ENCODE data around the gene ZWINT. TPM values are rescaled to one million over a fixed set of nuclear protein-coding genes. Genes with fewer than 3 reads are reported as not detected.
A peak's percentile ranks its signal among the peaks of the same experiment; 100 is the strongest.

Gene ZWINT, protein sequence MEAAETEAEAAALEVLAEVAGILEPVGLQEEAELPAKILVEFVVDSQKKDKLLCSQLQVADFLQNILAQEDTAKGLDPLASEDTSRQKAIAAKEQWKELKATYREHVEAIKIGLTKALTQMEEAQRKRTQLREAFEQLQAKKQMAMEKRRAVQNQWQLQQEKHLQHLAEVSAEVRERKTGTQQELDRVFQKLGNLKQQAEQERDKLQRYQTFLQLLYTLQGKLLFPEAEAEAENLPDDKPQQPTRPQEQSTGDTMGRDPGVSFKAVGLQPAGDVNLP
- 3.1 and 5.5 TPM in 2 replicates for total RNA-seq
- polyA plus RNA-seq (2012) = 3.7 TPM

DNA sequence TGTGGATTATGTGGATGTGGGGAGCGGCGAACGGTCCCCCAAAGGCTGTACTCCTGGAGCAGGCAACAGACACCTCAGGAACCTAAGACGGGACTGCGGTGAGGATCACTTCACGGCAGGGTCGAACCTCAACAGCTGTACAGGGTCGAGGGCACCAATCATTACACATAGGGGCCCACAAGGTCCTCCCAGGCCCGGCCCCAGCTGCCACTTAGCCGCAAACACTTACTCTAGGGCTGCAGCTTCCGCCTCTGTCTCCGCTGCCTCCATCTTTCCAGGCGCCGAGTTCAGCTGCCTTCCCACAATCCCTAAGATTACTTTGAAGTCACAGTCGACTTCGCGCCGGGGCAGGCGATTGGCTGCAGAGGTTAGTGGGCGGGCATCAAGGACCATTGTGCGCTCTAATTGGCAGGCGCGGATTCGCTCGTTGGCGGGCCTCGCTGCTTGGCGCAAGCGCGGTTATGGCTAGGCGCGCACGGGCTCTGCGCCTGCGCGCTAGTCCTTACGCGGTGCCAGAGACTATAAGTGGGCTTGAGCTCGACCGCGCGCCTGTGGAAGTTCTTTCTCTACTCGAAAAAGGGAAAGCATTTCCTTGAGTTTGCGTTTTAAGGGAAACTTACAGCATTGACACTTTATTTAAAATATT lies at the start of gene ZWINT:
Gene ZWINT, minus strand, starts transcription at position 293 of the 646 bp plus-strand sequence. Its CDS starts 23 bp downstream, at position 270.
- DNase-seq (ENCODE audit: low read depth) = peak; percentile 97

GRCh38 chr10:56383806-56384205 lies 22.7 kb upstream of the ZWINT start:
- DNase-seq (ENCODE audit: low read depth) = no peak

GRCh38 chr10:56370217-56371113 lies 9.4 kb upstream of the ZWINT start:
- no peak for DNase-seq (ENCODE audit: low read depth)

- peak; percentile 1 for DNase-seq (ENCODE audit: low read depth)
Observed at GRCh38 chr10:56360583-56360966, 484 bp downstream of the ZWINT start.

GRCh38 chr10:56359837-56360236 lies 1.2 kb downstream of the ZWINT start:
- DNase-seq (ENCODE audit: low read depth) = no peak

- DNase-seq (ENCODE audit: low read depth) = no peak
Observed at GRCh38 chr10:56357018-56357417, 4.0 kb downstream of the ZWINT start.

GRCh38 chr10:56351909-56352630 lies 9.0 kb downstream of the ZWINT start:
- no peak for DNase-seq (ENCODE audit: low read depth)

DNA sequence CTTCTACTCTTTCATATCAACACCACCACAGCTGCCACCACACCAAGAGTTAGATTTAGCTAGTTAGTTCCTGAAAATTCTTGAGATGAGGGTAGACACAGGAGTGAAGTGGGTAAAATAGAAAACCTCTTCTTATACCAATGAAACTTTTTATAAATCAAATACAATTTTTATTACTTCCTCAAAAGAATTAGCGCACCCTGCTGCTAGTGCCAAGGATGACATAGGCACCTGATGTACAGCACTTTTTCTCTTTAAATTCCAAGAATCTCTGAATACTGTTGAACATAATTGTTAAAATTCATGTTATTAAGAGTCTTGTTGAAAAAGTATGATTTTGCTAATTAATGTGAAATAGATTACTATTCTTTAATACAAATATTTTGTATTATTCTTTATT lies 11.4 kb downstream of the ZWINT start:
- DNase-seq (ENCODE audit: low read depth) = no peak

DNA sequence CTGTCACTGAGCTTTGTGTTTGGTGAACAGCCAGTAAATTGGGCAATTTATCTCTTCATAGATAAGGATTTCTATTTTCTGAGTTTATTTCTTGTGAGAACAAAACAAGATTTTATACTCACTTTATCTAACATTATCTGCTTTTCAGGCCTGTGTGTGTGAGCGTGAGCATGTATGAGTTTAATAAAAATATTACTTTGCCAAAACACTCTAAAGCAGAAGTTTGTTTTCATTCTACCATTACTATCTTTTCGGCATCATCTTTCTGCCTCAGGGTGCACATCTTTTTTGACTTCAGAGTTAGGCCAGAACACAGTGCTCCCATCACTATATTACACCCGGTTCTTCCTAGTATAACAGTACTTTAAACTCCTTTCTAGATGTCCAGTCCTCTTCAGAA lies 13.0 kb downstream of the ZWINT start:
- no peak for DNase-seq (ENCODE audit: low read depth)

DNA sequence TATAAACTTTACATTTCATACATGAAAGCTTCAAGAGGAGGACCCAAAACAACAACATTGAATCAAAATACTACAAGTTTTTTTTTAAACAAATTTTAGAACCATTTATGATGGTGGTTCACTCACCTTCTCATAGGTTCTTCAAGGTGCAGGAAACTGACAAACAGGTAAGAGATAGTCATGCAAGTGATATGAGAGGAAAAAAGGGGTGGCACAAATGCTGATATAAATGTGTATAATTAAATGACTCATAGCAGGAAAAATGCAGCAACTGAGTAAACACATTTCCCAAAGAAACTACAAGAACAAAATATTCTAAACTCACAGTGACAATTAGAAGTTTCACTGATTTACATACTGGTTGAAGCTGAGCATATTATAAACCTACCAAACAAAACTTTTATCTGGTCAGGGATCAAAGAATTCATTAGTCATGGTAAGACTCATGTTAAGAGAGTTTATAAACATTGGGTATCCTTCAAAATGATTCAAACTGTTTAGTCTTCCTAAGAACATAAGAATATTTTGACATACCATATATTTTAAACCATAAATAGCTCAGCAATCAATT lies 14.1 kb downstream of the ZWINT start:
- DNase-seq (ENCODE audit: low read depth) = no peak

DNA sequence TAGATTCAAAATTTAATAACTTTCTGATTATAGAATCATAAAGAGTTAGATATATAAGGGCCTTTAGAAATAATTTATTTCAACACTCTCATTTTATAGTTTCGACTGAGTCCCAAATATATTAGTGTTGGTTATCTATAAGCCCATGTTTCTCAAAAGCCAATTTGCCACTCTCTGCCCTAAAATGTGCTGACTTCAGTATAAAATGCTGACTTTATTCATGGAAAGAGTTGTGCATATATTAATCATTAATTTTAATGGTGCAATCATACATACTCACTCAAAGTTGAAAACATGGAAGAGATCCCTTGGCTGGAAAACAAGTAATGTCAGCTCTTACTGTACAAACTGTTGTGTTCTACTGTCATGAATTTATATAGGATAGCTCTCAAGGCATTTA lies 19.4 kb downstream of the ZWINT start:
- no peak for DNase-seq (ENCODE audit: low read depth)

GRCh38 chr10:56329961-56330360 lies 31.1 kb downstream of the ZWINT start:
- DNase-seq (ENCODE audit: low read depth) = no peak

- no peak for DNase-seq (ENCODE audit: low read depth)
Observed at GRCh38 chr10:56327118-56327517, 33.9 kb downstream of the ZWINT start.

- DNase-seq (ENCODE audit: low read depth) = peak; percentile 60
Observed at GRCh38 chr10:56319386-56319785, 41.7 kb downstream of the ZWINT start.

GRCh38 chr10:56318816-56319215 lies 42.2 kb downstream of the ZWINT start:
- DNase-seq (ENCODE audit: low read depth) = no peak

GRCh38 chr10:56317603-56318002 lies 43.5 kb downstream of the ZWINT start:
- no peak for DNase-seq (ENCODE audit: low read depth)

- no peak for DNase-seq (ENCODE audit: low read depth)
Observed at GRCh38 chr10:56316603-56317002, 44.5 kb downstream of the ZWINT start.
